Nephron (organoid): Measurements from ENCODE around the gene MCF2L2.

Experiments used
- H3K27ac Mint-ChIP-seq, 3 experiments: 2 replicates each; pipeline ENCODE4 v1.8.0; 2020; ENCODE audit warnings: mixed read lengths in 3 of 3, mild to moderate bottlenecking in 2 of 3, moderate library complexity in 1 of 3
- H3K27me3 Mint-ChIP-seq: 2 replicates; pipeline ENCODE4 v1.8.0; 2021; ENCODE audit warnings: low read depth, mild to moderate bottlenecking, moderate library complexity, mixed read lengths
- H3K36me3 Mint-ChIP-seq: 2 replicates; pipeline ENCODE4 v1.8.0; 2020; ENCODE audit warnings: low read depth, mixed read lengths
- H3K4me1 Mint-ChIP-seq: 2 replicates; pipeline ENCODE4 v1.8.0; 2020; ENCODE audit warnings: mixed read lengths
- H3K4me3 Mint-ChIP-seq, 3 experiments: 2 replicates each; pipeline ENCODE4 v1.8.0; 2020; ENCODE audit warnings: mild to moderate bottlenecking in 3 of 3, mixed read lengths in 3 of 3, moderate library complexity in 2 of 3
- H3K9me3 Mint-ChIP-seq: 2 replicates; pipeline ENCODE4 v1.8.0; 2020; ENCODE audit warnings: mixed read lengths
- CTCF ChIP-seq, 3 experiments: fragments of 200-600 bp; sonication (generic); IDR thresholded peaks; one replicate each; pipeline ENCODE4 v1.5.0; 2021; ENCODE audit warnings: antibody characterized with exemption in 3 of 3; ENCODE audit not compliant: unreplicated experiment in 3 of 3

MCF2L2 gene

GRCh38 chr3:183298701-183299153 lies 129.7 kb downstream of the MCF2L2 start:
- Mint-ChIP-seq H3K27me3 (peaks cover 10% of the 10 kb centered on the region), H3K4me3 (no peak overlapping the region), H3K9me3 (peaks cover 4% of the 10 kb centered on the region), H3K4me1 (peaks cover 11% of the 10 kb centered on the region), H3K27ac (peak overlapping the region in 2 of 3 experiments; percentile 30 to 85), H3K36me3 (peaks cover 8% of the 10 kb centered on the region)
- TF ChIP-seq CTCF (IDR thresholded peaks at IDR 0.05; ENCODE audit: unreplicated experiment in 3 of 3) = no peak

- Mint-ChIP-seq H3K4me1 (peaks cover 8% of the 10 kb centered on the region), H3K27ac (no peak overlapping the region), H3K27me3 (peaks cover 6% of the 10 kb centered on the region), H3K9me3 (peaks cover 4% of the 10 kb centered on the region), H3K4me3 (no peak overlapping the region), H3K36me3 (peaks cover 8% of the 10 kb centered on the region)
- no peak for TF ChIP-seq CTCF (IDR thresholded peaks at IDR 0.05; ENCODE audit: unreplicated experiment in 3 of 3)
Observed at GRCh38 chr3:183296944-183297343, 131.5 kb downstream of the MCF2L2 start.

GRCh38 chr3:183295211-183295610 lies 133.2 kb downstream of the MCF2L2 start:
- Mint-ChIP-seq H3K27me3 (peaks cover 6% of the 10 kb centered on the region), H3K4me1 (peaks cover 19% of the 10 kb centered on the region), H3K4me3 (no peak overlapping the region), H3K9me3 (peaks cover 6% of the 10 kb centered on the region), H3K27ac (no peak overlapping the region), H3K36me3 (peaks cover 8% of the 10 kb centered on the region)
- no peak for TF ChIP-seq CTCF (IDR thresholded peaks at IDR 0.05; ENCODE audit: unreplicated experiment in 3 of 3)

GRCh38 chr3:183293966-183294365 lies 134.5 kb downstream of the MCF2L2 start:
- Mint-ChIP-seq H3K36me3 (peaks cover 8% of the 10 kb centered on the region), H3K4me1 (peaks cover 19% of the 10 kb centered on the region), H3K9me3 (peaks cover 6% of the 10 kb centered on the region), H3K27ac (no peak overlapping the region), H3K4me3 (no peak overlapping the region), H3K27me3 (peaks cover 6% of the 10 kb centered on the region)
- no peak for TF ChIP-seq CTCF (IDR thresholded peaks at IDR 0.05; ENCODE audit: unreplicated experiment in 3 of 3)

GRCh38 chr3:183291497-183292031 lies 136.9 kb downstream of the MCF2L2 start:
- Mint-ChIP-seq H3K9me3 (peaks cover 6% of the 10 kb centered on the region), H3K36me3 (peaks cover 7% of the 10 kb centered on the region), H3K4me3 (no peak overlapping the region), H3K4me1 (peaks cover 13% of the 10 kb centered on the region), H3K27me3 (no peaks in the 10 kb centered on the region), H3K27ac (peak overlapping the region; percentile 35 to 88 (median 61))
- no peak for TF ChIP-seq CTCF (IDR thresholded peaks at IDR 0.05; ENCODE audit: unreplicated experiment in 3 of 3)

- peaks cover 3% of the 10 kb centered on the region for H3K36me3 Mint-ChIP-seq
- TF ChIP-seq CTCF (IDR thresholded peaks at IDR 0.05; ENCODE audit: unreplicated experiment in 3 of 3) = no peak
- no peaks in the 10 kb centered on the region for H3K27me3 Mint-ChIP-seq
- peaks cover 23% of the 10 kb centered on the region for H3K4me1 Mint-ChIP-seq
- H3K9me3 Mint-ChIP-seq = peaks cover 2% of the 10 kb centered on the region
- H3K4me3 Mint-ChIP-seq = no peak overlapping the region
- no peak overlapping the region for H3K27ac Mint-ChIP-seq
Observed at GRCh38 chr3:183290216-183290615, 138.2 kb downstream of the MCF2L2 start.
